ENCODE data around the gene ZNF8. TPM values are rescaled to one million over a fixed set of nuclear protein-coding genes. Genes with fewer than 3 reads are reported as not detected.

ZNF8 gene
- total and polyA plus RNA-seq, 2 of the 4 experiments (the other 2 are of a cell fraction): 2.1 to 3.9 TPM

DNA sequence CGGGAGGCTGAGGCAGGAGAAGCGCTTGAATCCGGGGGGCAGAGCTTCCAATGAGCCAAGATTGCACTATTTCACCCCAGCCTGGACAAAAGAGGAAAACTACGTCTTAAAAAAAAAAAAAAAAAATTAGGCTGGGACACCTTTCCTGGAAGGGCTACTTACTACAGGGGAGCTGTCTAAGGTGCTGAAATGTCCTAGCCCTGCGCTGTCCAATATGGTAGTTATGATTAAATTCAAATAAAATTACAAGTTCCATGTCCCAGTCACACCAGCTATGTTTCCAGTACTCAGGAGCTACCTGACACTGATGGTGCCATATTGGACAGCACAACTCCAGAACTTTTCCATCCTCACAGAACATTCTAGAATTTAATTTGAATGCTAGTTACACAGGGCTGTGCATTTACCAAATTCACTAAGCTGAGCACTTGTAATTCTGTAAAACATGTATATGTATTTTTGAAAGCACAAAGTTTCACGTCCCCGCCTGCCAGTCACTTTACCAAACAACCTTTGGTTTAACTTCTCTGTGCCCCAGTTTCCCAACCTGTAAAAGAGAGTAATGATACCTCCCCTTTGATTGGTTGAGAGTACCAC, 38.8 kb downstream of the ZNF8 start:
- POLR2A ChIA-PET (ENCODE audit: unreplicated experiment): no interaction called here
- Histone ChIP-seq H4K91ac (ENCODE audit: insufficient read depth, low read depth, low read length) (no peak overlapping the region), H3K27me3 (ENCODE audit: control insufficient read depth, insufficient read depth, low read length) (no peaks in the 10 kb centered on the region), H3K4me1 (ENCODE audit: control insufficient read depth, insufficient read depth, low read length) (no peaks in the 10 kb centered on the region), H2BK15ac (ENCODE audit: low read depth, low read length) (no peak overlapping the region), H3K4me2 (ENCODE audit: low read depth, low read length) (no peak overlapping the region), H2BK120ac (ENCODE audit: low read depth, low read length) (no peak overlapping the region), H3K36me3 (ENCODE audit: control insufficient read depth, insufficient read depth, low read length) (peaks cover 33% of the 10 kb centered on the region), H3K14ac (replicated peaks; ENCODE audit: low read depth, low read length) (no peak overlapping the region), H3K23ac (ENCODE audit: low read depth, low read length) (no peak overlapping the region), H2AFZ (replicated peaks; ENCODE audit: low read length, poor library complexity) (no peak overlapping the region), H3K79me1 (ENCODE audit: low read depth in 1 of 2, low read length in 2 of 2) (peaks cover 14 to 27% of the 10 kb centered on the region in 2 experiments; a peak in 3 of 4 replicates), H3K9ac (ENCODE audit: low read depth, low read length) (no peak overlapping the region), H2AK9ac (replicated peaks; ENCODE audit: low read depth, low read length, poor library complexity) (no peak overlapping the region), H3K27ac (ENCODE audit: insufficient read depth, low read length) (no peak overlapping the region), H3K4ac (ENCODE audit: low read depth, low read length) (no peak overlapping the region), H4K8ac (ENCODE audit: low read depth in 2 of 2, low read length in 2 of 2) (no peak overlapping the region), H3K9me1 (ENCODE audit: insufficient read depth, low read length) (0 out of 2 replicates have a peak, but pooled peaks cover 10% of the 10 kb centered on the region), H2BK5ac (ENCODE audit: low read depth, low read length, poor library complexity, severe bottlenecking) (no peak overlapping the region), H3K18ac (ENCODE audit: low read depth, low read length) (no peak overlapping the region), H2BK20ac (ENCODE audit: low read depth, low read length) (no peak overlapping the region), H2AK5ac (ENCODE audit: low read depth, low read length) (no peak overlapping the region), H3K9me3 (ENCODE audit: control insufficient read depth, insufficient read depth, low read length) (no peaks in the 10 kb centered on the region), H3K56ac (ENCODE audit: extremely low read depth, insufficient read depth, low read length) (no peak overlapping the region), H4K5ac (ENCODE audit: low read depth, low read length) (no peak overlapping the region), H4K20me1 (ENCODE audit: insufficient read depth, low read length) (peaks cover 28% of the 10 kb centered on the region), H3K4me3 (ENCODE audit: insufficient read depth, low read depth, low read length) (no peak overlapping the region)
- DNase-seq (peak; percentile 59), ATAC-seq (ENCODE audit: low read depth) (peak; percentile 89)
- no TSS peak for BruUV-seq (replicated peaks)
- 71% methylated on average over 3 of the region's 7 CpGs; no CpG with 5 or more reads in 1 of the 2 experiments for WGBS, 2 experiments (ENCODE audit: extremely low coverage in 2 of 2, insufficient read length in 1 of 2)
- CTCF ChIA-PET: no interaction called here
- intact Hi-C loops (cut with micrococcal nuclease): no loop called here
- TF ChIP-seq MXI1 (IDR thresholded peaks at IDR 0.05; ENCODE audit: borderline replicate concordance, low read depth, low read length) (peak; percentile 56; the same call in 1 of the 2 replicates), POLR2A (IDR thresholded peaks at IDR 0.05; ENCODE audit: low read depth, low read length) (no peak), RCOR1 (IDR thresholded peaks at IDR 0.05; ENCODE audit: insufficient replicate concordance, low read length) (peak; percentile 65)
- in situ Hi-C loops (cut with MboI; ENCODE audit: low sequenced_read_pairs): no loop called here
- dilution Hi-C loops (cut with HindIII; ENCODE audit: low sequenced_read_pairs, unreplicated experiment): no loop called here
